ENCODE measurements around the gene IQCB1.
"Not testable (repeated sequence)": the region's sequence is repeated elsewhere in the genome, so short reads cannot be mapped to it uniquely, and the experiment has no call there.

The IQCB1 gene

GRCh38 chr3:121800906-121801305 lies 34.0 kb downstream of the IQCB1 start:
- Mint-ChIP-seq H3K4me3 (no peak overlapping the region), H3K27me3 (ENCODE audit: low read depth, poor library complexity) (peaks cover 2% of the 10 kb centered on the region), H3K4me1 (no peaks in the 10 kb centered on the region), H3K27ac (peak overlapping the region; percentile 12), H3K9me3 (no peaks in the 10 kb centered on the region), H3K36me3 (ENCODE audit: low read depth) (peaks cover 24% of the 10 kb centered on the region)
- no peak for TF ChIP-seq CTCF (IDR thresholded peaks at IDR 0.05)
- no peak for DNase-seq

- H3K4me1 Mint-ChIP-seq, result no peaks in the 10 kb centered on the region
- H3K4me3 Mint-ChIP-seq, result no peak overlapping the region
- TF ChIP-seq CTCF (IDR thresholded peaks at IDR 0.05), result no peak
- H3K27ac Mint-ChIP-seq, result no peak overlapping the region
- H3K9me3 Mint-ChIP-seq, result no peaks in the 10 kb centered on the region
- no peak for DNase-seq
- peaks cover 26% of the 10 kb centered on the region for H3K36me3 Mint-ChIP-seq (ENCODE audit: low read depth)
- H3K27me3 Mint-ChIP-seq (ENCODE audit: low read depth, poor library complexity), result no peaks in the 10 kb centered on the region
Observed at GRCh38 chr3:121796970-121797369, 37.9 kb downstream of the IQCB1 start.

- H3K9me3 Mint-ChIP-seq, result no peaks in the 10 kb centered on the region
- no peaks in the 10 kb centered on the region for H3K4me1 Mint-ChIP-seq
- DNase-seq, result no peak
- H3K4me3 Mint-ChIP-seq, result no peak overlapping the region
- H3K27me3 Mint-ChIP-seq (ENCODE audit: low read depth, poor library complexity), result no peaks in the 10 kb centered on the region
- peaks cover 34% of the 10 kb centered on the region for H3K36me3 Mint-ChIP-seq (ENCODE audit: low read depth)
- H3K27ac Mint-ChIP-seq, result no peak overlapping the region
- no peak for TF ChIP-seq CTCF (IDR thresholded peaks at IDR 0.05)
Observed at GRCh38 chr3:121794264-121794983, 40.4 kb downstream of the IQCB1 start.

- Mint-ChIP-seq H3K27me3 (ENCODE audit: low read depth, poor library complexity) (no peaks in the 10 kb centered on the region), H3K4me1 (no peaks in the 10 kb centered on the region), H3K9me3 (no peaks in the 10 kb centered on the region), H3K27ac (no peak overlapping the region), H3K36me3 (ENCODE audit: low read depth) (peaks cover 48% of the 10 kb centered on the region), H3K4me3 (no peak overlapping the region)
- no peak for TF ChIP-seq CTCF (IDR thresholded peaks at IDR 0.05)
- DNase-seq, result no peak
Observed at GRCh38 chr3:121793078-121793477, 41.8 kb downstream of the IQCB1 start.

GRCh38 chr3:121786485-121786884 lies 48.4 kb downstream of the IQCB1 start:
- Mint-ChIP-seq H3K36me3 (ENCODE audit: low read depth) (peaks cover 63% of the 10 kb centered on the region), H3K4me3 (no peak overlapping the region), H3K4me1 (no peaks in the 10 kb centered on the region), H3K27ac (peak overlapping the region; percentile 5), H3K27me3 (ENCODE audit: low read depth, poor library complexity) (peaks cover 2% of the 10 kb centered on the region), H3K9me3 (no peaks in the 10 kb centered on the region)
- TF ChIP-seq CTCF (IDR thresholded peaks at IDR 0.05), result no peak
- DNase-seq, result no peak

GRCh38 chr3:121782784-121783183 lies 52.1 kb downstream of the IQCB1 start:
- not testable (repeated sequence) for H3K4me3 Mint-ChIP-seq; H3K4me1 Mint-ChIP-seq; H3K27me3 Mint-ChIP-seq (ENCODE audit: low read depth, poor library complexity); H3K27ac Mint-ChIP-seq; DNase-seq; H3K9me3 Mint-ChIP-seq
- peaks cover 67% of the 10 kb centered on the region for H3K36me3 Mint-ChIP-seq (ENCODE audit: low read depth)
